ENCODE results near the gene LIPJ. TPM values are rescaled to one million over a fixed set of nuclear protein-coding genes. Genes with fewer than 3 reads are reported as not detected.

The LIPJ gene
- total RNA-seq, 1 experiment from 2014 or later = 0.10 TPM

- no peak for DNase-seq (ENCODE audit: low spot score)
Measured at GRCh38 chr10:88594482-88594881, 7.9 kb downstream of the LIPJ start.

DNA sequence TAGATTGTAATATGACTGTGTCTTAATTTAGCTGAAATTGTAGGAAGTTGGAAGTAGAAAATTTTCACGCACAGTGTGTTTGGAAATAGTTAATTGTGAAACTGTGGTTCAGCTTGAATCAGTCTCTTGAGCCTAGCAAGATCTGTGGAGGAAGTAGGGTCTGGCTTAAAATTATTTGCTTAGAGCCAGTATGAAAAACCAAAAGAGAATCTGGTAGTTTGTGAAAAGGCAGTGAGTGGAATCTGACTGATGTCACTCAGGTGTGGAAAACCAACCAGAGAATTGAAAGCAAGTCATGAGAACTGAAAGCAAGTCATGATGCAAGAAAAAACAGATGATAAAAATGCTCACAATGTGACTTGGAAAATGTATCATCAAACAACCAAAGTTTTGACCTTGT, 11.5 kb downstream of the LIPJ start:
- DNase-seq (ENCODE audit: low spot score) = no peak

GRCh38 chr10:88608052-88608732, 21.6 kb downstream of the LIPJ start:
- no peak for DNase-seq (ENCODE audit: low spot score)

DNA sequence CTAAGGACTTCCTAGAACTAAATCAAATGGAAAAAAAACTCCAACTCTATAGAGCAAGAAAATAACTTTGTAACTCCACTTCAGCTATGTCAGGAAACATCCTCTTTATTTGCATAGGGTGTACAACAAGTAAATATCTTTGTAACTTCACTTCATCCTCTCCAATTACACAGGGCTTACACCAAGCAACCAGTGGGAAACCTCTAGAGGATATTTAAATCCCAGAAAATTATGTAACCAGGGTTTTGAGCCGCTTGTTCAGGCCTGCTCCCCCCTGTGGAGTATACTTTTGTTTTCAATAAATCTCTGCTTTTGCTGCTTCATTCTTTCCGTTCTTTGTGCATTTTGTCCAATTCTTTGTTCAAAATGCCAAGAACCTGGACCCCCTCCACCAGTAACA, 22.2 kb downstream of the LIPJ start:
- DNase-seq (ENCODE audit: low spot score) = no peak

DNA sequence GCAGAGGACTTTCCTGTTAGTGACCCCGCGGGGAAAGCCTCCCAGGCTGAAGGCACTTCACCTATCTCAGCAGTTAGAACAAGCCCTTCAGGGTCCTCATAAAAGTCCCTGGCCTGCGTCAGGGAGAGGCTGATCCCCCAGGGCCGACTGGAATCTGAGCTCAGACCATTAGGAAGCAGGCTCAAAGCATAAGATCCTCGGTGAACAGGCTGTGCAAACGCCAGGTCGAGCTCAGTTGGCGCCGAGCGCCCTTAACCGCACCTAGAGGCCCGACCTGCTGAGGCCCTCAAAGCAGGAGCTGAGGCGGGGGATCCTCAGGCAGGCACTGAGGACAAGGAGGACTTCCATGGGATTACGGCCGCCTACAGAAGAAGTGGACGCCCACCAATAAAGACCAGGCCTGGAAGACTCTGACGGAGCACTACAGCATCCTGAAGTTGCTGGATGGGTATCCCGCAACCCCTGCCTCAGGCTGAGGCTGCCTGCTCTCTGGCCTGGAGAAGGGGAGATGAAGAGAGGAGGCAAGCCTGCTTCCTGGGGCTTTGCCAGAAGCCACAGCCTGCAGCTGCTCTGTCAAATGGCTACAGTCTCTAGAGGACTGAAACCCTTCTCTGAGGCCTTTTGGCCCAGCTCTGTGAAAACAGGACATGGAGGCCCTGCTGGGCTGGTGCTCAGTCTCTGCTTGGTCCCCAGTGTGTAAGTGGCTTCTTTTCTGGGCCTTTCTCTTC, 29.9 kb downstream of the LIPJ start:
- DNase-seq (ENCODE audit: low spot score) = no peak

DNA sequence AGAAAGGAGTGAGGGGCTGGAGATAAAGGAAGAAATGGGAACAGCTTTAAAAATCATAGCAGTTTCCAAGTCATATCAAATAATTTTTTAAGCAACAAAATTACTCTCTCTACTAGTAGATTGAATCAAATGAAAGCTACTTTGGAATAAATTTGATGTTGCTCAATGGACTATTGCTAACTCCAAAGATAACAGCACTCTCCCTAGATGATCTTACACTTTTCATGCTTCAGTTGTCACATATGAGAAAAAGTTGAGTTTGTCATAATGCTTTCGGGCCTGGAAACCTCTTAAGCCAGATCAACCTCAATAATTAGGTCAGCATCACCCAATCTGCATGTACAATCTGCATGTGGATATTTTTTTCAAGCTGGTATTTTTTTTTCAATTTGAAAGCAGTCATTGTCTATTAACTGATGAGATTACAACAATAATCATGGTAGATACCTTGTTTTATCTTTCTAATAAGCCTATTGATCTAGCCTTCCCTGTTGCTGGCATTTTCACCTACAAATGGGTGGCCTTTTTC, 31.3 kb downstream of the LIPJ start:
- DNase-seq (ENCODE audit: low spot score) = no peak

- no peak for DNase-seq (ENCODE audit: low spot score)
Measured at GRCh38 chr10:88618496-88618895, 31.9 kb downstream of the LIPJ start.

DNA sequence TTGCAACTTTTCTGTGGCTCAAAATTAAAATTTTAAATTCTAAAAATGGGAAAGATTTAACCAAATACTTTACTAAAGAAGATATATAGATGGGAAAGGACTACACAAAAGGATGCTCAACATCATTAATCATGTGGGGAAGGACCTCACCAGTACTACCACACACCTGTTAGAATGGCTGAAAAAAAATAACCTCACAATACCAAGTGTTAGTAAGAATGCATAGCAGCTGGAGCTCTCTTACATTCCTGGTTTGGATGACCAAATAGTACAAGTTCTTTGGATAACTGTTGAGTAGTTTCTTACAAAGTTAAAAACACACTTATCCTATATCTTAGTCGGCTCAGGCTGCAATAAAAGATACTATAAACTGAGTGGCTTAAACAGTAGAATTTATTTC, 33.9 kb downstream of the LIPJ start:
- DNase-seq (ENCODE audit: low spot score) = no peak

GRCh38 chr10:88623835-88624234, 37.3 kb downstream of the LIPJ start:
- no peak for DNase-seq (ENCODE audit: low spot score)

- no peak for DNase-seq (ENCODE audit: low spot score)
Measured at GRCh38 chr10:88624840-88625239, 38.3 kb downstream of the LIPJ start.

DNA sequence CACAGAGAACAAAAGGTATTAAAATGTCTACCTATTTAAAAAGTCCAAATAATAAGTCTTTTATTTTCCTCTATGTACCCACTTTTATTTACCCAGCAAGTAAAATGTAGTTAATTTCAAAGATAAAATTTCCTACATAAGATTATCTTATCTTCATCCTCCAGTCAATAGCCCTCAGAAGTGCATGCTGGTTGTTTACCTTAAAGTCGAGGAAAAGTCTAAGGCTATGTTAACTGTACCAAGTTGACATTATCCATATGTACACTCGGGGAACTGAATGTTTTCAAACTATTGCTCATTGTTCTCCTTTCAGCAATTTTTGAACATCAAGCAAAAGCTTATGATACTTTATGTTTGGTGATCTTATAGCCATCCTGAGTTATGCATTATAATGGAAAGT, 53.6 kb downstream of the LIPJ start:
- no peak for DNase-seq (ENCODE audit: low spot score)

DNA sequence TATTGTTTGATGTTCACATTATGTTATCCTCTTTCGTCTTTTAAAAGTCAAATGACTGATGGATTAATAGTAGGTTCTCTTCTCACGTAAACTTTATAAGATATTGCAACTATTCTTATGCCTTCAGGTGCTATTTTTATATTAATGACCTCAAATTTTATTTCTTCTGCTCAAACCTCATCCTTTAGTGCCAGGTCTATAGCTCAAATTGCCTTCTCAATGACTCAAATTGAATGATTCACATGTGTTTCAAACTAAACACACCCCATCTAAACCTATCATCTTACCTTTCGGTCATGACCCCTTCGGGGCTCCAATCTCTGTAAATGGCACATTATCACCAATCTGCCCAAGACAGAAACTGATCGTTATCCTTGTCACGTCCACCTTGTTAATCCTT, 55.6 kb downstream of the LIPJ start:
- no peak for DNase-seq (ENCODE audit: low spot score)

DNA sequence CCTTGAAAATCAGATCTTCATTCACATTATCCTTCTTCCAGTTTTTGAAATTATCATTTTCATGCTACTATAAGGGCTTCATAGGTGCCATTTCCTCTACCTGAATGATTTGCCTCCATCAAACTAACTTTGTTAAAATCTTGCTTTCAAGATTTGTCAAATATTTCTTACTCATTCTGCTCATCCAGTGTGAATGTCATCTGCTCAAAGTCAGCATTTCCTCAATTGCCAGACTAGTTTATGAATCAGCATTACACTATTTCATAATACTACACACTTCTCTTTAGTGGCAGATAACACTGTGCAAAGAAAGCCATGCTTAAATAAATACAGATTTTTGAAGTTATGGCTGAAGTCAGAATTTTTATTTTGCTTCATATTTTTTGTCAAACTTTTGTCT, 56.4 kb downstream of the LIPJ start:
- no peak for DNase-seq (ENCODE audit: low spot score)

DNA sequence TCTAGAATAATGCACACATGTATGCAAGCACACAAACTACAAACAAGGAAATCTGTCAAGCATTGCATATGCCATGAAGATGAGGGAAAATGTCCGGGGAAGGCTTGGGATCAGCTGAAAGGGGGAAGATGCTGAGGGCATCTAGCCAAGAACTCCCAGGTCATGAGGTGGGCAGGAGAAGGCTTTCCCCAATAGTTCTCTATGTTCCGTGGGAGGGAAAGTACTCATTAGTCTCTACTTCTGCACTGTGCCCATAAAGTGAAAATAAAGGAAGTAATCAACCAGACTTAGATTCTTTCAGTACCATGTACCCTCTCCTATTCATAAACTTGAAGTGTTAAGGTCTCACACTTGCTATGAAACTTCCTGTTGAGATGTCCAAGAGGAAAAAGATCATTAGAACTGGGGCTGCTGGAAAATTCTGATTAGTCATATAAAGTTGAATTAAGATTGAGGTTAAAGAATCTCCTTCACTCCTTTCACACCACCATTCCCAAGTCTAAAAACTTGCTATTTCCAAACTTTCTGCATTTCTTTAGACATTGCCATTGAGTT, 60.6 kb downstream of the LIPJ start:
- DNase-seq (ENCODE audit: low spot score) = no peak

- DNase-seq (ENCODE audit: low spot score) = peak; percentile 91
Measured at GRCh38 chr10:88651101-88651551, 64.6 kb downstream of the LIPJ start.

GRCh38 chr10:88652616-88653015, 66.1 kb downstream of the LIPJ start:
- DNase-seq (ENCODE audit: low spot score) = peak; percentile 45

Other genes with a start within 250 kb of the LIPJ start
- 23.2 and 25.1 TPM in 2 replicates for gene RNLS, start 3.4 kb upstream of the LIPJ start, total RNA-seq (2014; rRNA removed; shearing (Covaris generic))
- not detected in 2 replicates for gene LIPF, start 77.7 kb downstream of the LIPJ start, total RNA-seq (2014; rRNA removed; shearing (Covaris generic))
- not detected in 2 replicates for gene LIPK, start 119.5 kb downstream of the LIPJ start, total RNA-seq (2014; rRNA removed; shearing (Covaris generic))
- gene LIPN, start 173.3 kb downstream of the LIPJ start, total RNA-seq (2014; rRNA removed; shearing (Covaris generic)) = not detected in 2 replicates
- not detected in 2 replicates for gene LIPM, start 216.0 kb downstream of the LIPJ start, total RNA-seq (2014; rRNA removed; shearing (Covaris generic))

Data from A172 (cell line).